K562 (cell line): Measurements from ENCODE around the gene FOXO3. TPM values are rescaled to one million over a fixed set of nuclear protein-coding genes. Genes with fewer than 3 reads are reported as not detected.

Experiments used
- ATAC-seq: fragments of 200-7000 bp; cut with Tn5 transposase; 3 replicates; pipeline ENCODE4 v1.9.1; 2020; ENCODE audit warnings: moderate library complexity
- BruUV-seq: library from RNA; stranded (reverse); fragments of 400-500 nt; replicated peaks from 2 replicates; lab custom pipeline; 2021; lab: Mats Ljungman, UMichigan
- CTCF ChIA-PET: fragments of 300-600 bp; formaldehyde crosslinking; extraction: SDS; loops from one replicate; lab custom pipeline; 2021; ENCODE audit warnings: low intra/inter-chr PET ratio; lab: Yijun Ruan, JAX
- POLR2A ChIA-PET: fragments of 300-600, 350-650 bp; sonication (Branson Sonifier 250); formaldehyde crosslinking; extraction: SDS; loops from one replicate; lab custom pipeline; 2021; ENCODE audit warnings: antibody characterized with exemption, inconsistent platforms; lab: Yijun Ruan, JAX
- DNase-seq, 4 experiments: peaks; one replicate each; pipeline versions ENCODE4 v3.0.0 to v3.0.0-alpha.2; 2011 to 2018; ENCODE audit warnings: low spot score in 3 of 4, mixed read lengths in 3 of 4; ENCODE audit errors: extremely low read depth in 1 of 4
- FAIRE-seq: peaks from 2 replicates; lab custom pipeline; 2011; peaks lifted over from hg19 to GRCh38; lab: Jason Lieb, UNC
- H2AFZ ChIP-seq: 2 replicates; pipeline ENCODE4 v1.6.0; 2011; ENCODE audit warnings: low read depth, low read length, control low read depth, inconsistent platforms
- H3K27ac ChIP-seq: fragments of 200-600 bp; 3 replicates; pipeline ENCODE4 v1.8.0; 2011; ENCODE audit warnings: low read depth, mild to moderate bottlenecking, control low read depth, inconsistent platforms, low read length, moderate library complexity, mixed read lengths; ENCODE audit errors: extremely low read depth
- H3K27me3 ChIP-seq, 2 experiments: fragments of 300-600 bp in 1 of 2; 2 replicates in 1 of 2; 3 replicates in 1 of 2; pipeline versions ENCODE4 v1.6.0 to v1.8.0; 2011; ENCODE audit warnings: inconsistent platforms in 2 of 2, low read length in 2 of 2, mild to moderate bottlenecking in 1 of 2, mixed read lengths in 1 of 2, moderate library complexity in 1 of 2; ENCODE audit not compliant: control insufficient read depth in 2 of 2, insufficient read depth in 2 of 2
- H3K36me3 ChIP-seq: fragments of 300-600 bp; 3 replicates; pipeline ENCODE4 v1.8.0; 2011; ENCODE audit warnings: mild to moderate bottlenecking, low read length, inconsistent platforms; ENCODE audit not compliant: control insufficient read depth, insufficient read depth
- H3K4me1 ChIP-seq, 2 experiments: fragments of 200-600 bp in 1 of 2; replicated peaks in 1 of 2; 2 replicates in 1 of 2; 3 replicates in 1 of 2; pipeline versions ENCODE4 v1.5.1 to v1.8.0; 2011; ENCODE audit warnings: inconsistent platforms in 2 of 2, low read length in 2 of 2, mild to moderate bottlenecking in 1 of 2, mixed read lengths in 1 of 2, moderate library complexity in 1 of 2; ENCODE audit not compliant: control insufficient read depth in 2 of 2, insufficient read depth in 2 of 2
- H3K4me2 ChIP-seq: 2 replicates; pipeline ENCODE4 v1.6.1; 2011; ENCODE audit warnings: low read length, control low read depth, inconsistent platforms, mixed read lengths; ENCODE audit not compliant: insufficient read depth
- H3K4me3 ChIP-seq: fragments of 200-600 bp; sonication (generic), shearing (Covaris generic); 2 replicates; pipeline ENCODE4 v1.5.1; 2016; ENCODE audit warnings: control low read depth, inconsistent platforms
- H3K79me2 ChIP-seq: fragments of 200-600 bp; 3 replicates; pipeline ENCODE4 v1.8.0; 2011; ENCODE audit warnings: low read length, inconsistent platforms; ENCODE audit not compliant: control insufficient read depth, insufficient read depth
- H3K9ac ChIP-seq, 2 experiments: 2 replicates each; pipeline versions ENCODE4 v1.6.0 to v1.6.1; 2011; ENCODE audit warnings: low read depth in 2 of 2, low read length in 2 of 2, control low read depth in 1 of 2, inconsistent platforms in 1 of 2, mild to moderate bottlenecking in 1 of 2, mixed read lengths in 1 of 2; ENCODE audit not compliant: insufficient read depth in 1 of 2
- H3K9me1 ChIP-seq: one replicate; pipeline ENCODE4 v1.6.0; 2011; ENCODE audit warnings: inconsistent platforms, mild to moderate bottlenecking, low read length, moderate library complexity; ENCODE audit not compliant: control insufficient read depth, insufficient read depth
- H3K9me3 ChIP-seq: replicated peaks from 2 replicates; pipeline ENCODE4 v1.5.1; 2011; ENCODE audit warnings: low read depth, low read length, inconsistent platforms; ENCODE audit not compliant: control insufficient read depth, insufficient read depth
- H4K20me1 ChIP-seq: replicated peaks from 2 replicates; pipeline ENCODE4 v1.6.1; 2011; ENCODE audit warnings: low read length, inconsistent platforms, mixed read lengths; ENCODE audit not compliant: control insufficient read depth, insufficient read depth
- CREBBP ChIP-seq: IDR thresholded peaks from one replicate; pipeline ENCODE4 v1.6.1; 2012; ENCODE audit warnings: low read depth, mild to moderate bottlenecking, control low read depth, inconsistent platforms, low read length
- MITF ChIP-seq: IDR thresholded peaks from 2 replicates; pipeline ENCODE4 v1.6.1; 2014; ENCODE audit warnings: antibody characterized with exemption
- POLR2G ChIP-seq: fragments of 200-400 bp; formaldehyde crosslinking; IDR thresholded peaks from 2 replicates; pipeline ENCODE4 v1.6.1; 2017; ENCODE audit warnings: low read depth, mild to moderate bottlenecking, antibody characterized with exemption, low read length, moderate library complexity
- RBM15 ChIP-seq: fragments of 200-400 bp; formaldehyde crosslinking; IDR thresholded peaks from 2 replicates; pipeline ENCODE4 v1.6.1; 2018; ENCODE audit warnings: mild to moderate bottlenecking, low read length, moderate library complexity; ENCODE audit not compliant: insufficient read depth
- SMARCB1 ChIP-seq: IDR thresholded peaks from 2 replicates; pipeline ENCODE4 v1.6.1; 2011; ENCODE audit warnings: improper control_type of control experiment, low read depth; ENCODE audit not compliant: insufficient read length
- ZBTB7A ChIP-seq: IDR thresholded peaks from 2 replicates; pipeline ENCODE4 v1.6.1; 2011; ENCODE audit warnings: low read depth, mild to moderate bottlenecking, low read length, moderate library complexity, borderline replicate concordance; ENCODE audit not compliant: control insufficient read depth
- ZFX ChIP-seq: sonication (generic); formaldehyde crosslinking; IDR thresholded peaks from 2 replicates; pipeline ENCODE4 v1.8.0; 2022; ENCODE audit warnings: mild to moderate bottlenecking, missing genetic modification reagents, moderate library complexity
- WGBS: fragments of 100-300 bp; shearing (Covaris generic); methylation state at CpG from one replicate; pipeline ENCODE4 v1.1.6; 2016; ENCODE audit warnings: low coverage, mixed read lengths; ENCODE audit not compliant: insufficient coverage; ENCODE audit errors: missing lambda C conversion rate; 5-methylcytosine and 5-hydroxymethylcytosine counted together
- in situ Hi-C: fragments of 300-500 bp; cut with MboI; formaldehyde crosslinking; loops from 4 replicates; pipeline ENCODE4 v1.15.0; 2018; ENCODE audit warnings: inconsistent platforms, mixed read lengths
- intact Hi-C: fragments of 100-400 bp; cut with micrococcal nuclease; formaldehyde crosslinking; loops from 2 replicates; pipeline ENCODE4 v1.14.2; 2022
- polyA plus RNA-seq, 8 experiments: library from polyadenylated mRNA; depleted of rRNA in 4 of 8; stranded (reverse) in 5 of 8; unstranded in 3 of 8; fragments of >200 nt; fragmentation: Nextera tagmentation in 2 of 8; fragmentation: Illumina TruSeq in 1 of 8; extraction: Ambion mirVana in 2 of 8; extraction: Trizol in 1 of 8; gene quantifications; 2 replicates each; pipeline versions ENCODE4 v1.2.1 to v1.2.3, GENCODE V29; 2011 to 2014; ENCODE audit warnings: inconsistent platforms in 1 of 8, missing spikeins in 1 of 8
- total RNA-seq, 7 experiments: library from RNA; depleted of rRNA in 6 of 7; stranded (reverse); fragments of >200 nt in 6 of 7; fragmentation: Illumina TruSeq in 2 of 7; extraction: Trizol in 2 of 7; gene quantifications; 2 replicates each; pipeline versions ENCODE4 v1.2.1 to v1.2.3, GENCODE V29; 2011 to 2021; ENCODE audit warnings: low replicate concordance in 1 of 7

FOXO3 gene
- total and polyA plus RNA-seq, 9 of the 15 experiments (the other 6 are each of a cell fraction or from before 2014, with no cell fraction given) = 3.0 to 14.6 (median 6.0) TPM

GRCh38 chr6:108666656-108667260 lies 106.0 kb downstream of the FOXO3 start:
- no peaks in the 10 kb centered on the region for H3K27me3 ChIP-seq
- 87% methylated on average over 4 of the region's 4 CpGs for whole genome bisulfite sequencing
- no peak overlapping the region for H3K9ac ChIP-seq
- in situ Hi-C loops = no loop called here
- 0 out of 3 replicates have a peak, but pooled peaks cover 3% of the 10 kb centered on the region for H3K36me3 ChIP-seq
- POLR2A ChIA-PET = interaction anchor here (0.6 to 0.9 kb wide), 2 partner anchors 108 to 1438 kb away, joined by 3 read pairs; no protein-coding TSS in a partner anchor
- H3K9me1 ChIP-seq = no peaks in the 10 kb centered on the region
- no peak overlapping the region for H3K4me2 ChIP-seq
- H4K20me1 ChIP-seq = peaks cover 4% of the 10 kb centered on the region; the same call in 1 of the 2 replicates
- FAIRE-seq (no peak), ATAC-seq (no peak)
- no peaks in the 10 kb centered on the region; a peak in 1 of 5 replicates for H3K4me1 ChIP-seq
- intact Hi-C loops = no loop called here
- BruUV-seq = no TSS peak
- no peak overlapping the region for H3K27ac ChIP-seq
- no peak overlapping the region for H3K4me3 ChIP-seq
- TF ChIP-seq RBM15 = no peak
- no peak for TF ChIP-seq MITF
- TF ChIP-seq SMARCB1 = no peak
- no peak for TF ChIP-seq ZBTB7A
- no peak for TF ChIP-seq ZFX
- no peak for TF ChIP-seq CREBBP
- no peak for TF ChIP-seq POLR2G
- TF ChIP-seq, all 486 proteins: peak for 0
- no peak for DNase-seq
- Histone ChIP-seq H2AFZ (no peak overlapping the region), H3K79me2 (no peaks in the 10 kb centered on the region), H3K9me3 (no peaks in the 10 kb centered on the region)
- CTCF ChIA-PET = no interaction called here
